DOHH2 (cell line): ENCODE measurements around the gene PPIC.

ENCODE experiments used
- H3F3A ChIP-seq: fragments of 200-600 bp; sonication (generic), shearing (Covaris generic); 2 replicates; pipeline ENCODE4 v1.6.0; 2016; ENCODE audit warnings: antibody characterized with exemption, mild to moderate bottlenecking; ENCODE audit not compliant: control insufficient read depth, insufficient read depth
- H3K27ac ChIP-seq: fragments of 200-600 bp; sonication (generic); 2 replicates; pipeline ENCODE4 v1.5.1; 2014; ENCODE audit warnings: low read depth, mild to moderate bottlenecking, low read length, moderate library complexity
- H3K27me3 ChIP-seq: fragments of 200-600 bp; sonication (generic); 2 replicates; pipeline ENCODE4 v1.6.1; 2014; ENCODE audit warnings: mild to moderate bottlenecking, low read length, mixed read lengths; ENCODE audit not compliant: control insufficient read depth
- H3K36me3 ChIP-seq: fragments of 200-600 bp; sonication (generic); 2 replicates; pipeline ENCODE4 v1.6.1; 2014; ENCODE audit warnings: mild to moderate bottlenecking, low read length, moderate library complexity, mixed read lengths; ENCODE audit not compliant: control insufficient read depth
- H3K4me1 ChIP-seq: fragments of 200-600 bp; sonication (generic); 2 replicates; pipeline ENCODE4 v1.6.1; 2014; ENCODE audit warnings: mild to moderate bottlenecking, low read length, mixed read lengths; ENCODE audit not compliant: control insufficient read depth
- H3K4me2 ChIP-seq: fragments of 200-600 bp; sonication (generic); 2 replicates; pipeline ENCODE4 v1.6.0; 2014; ENCODE audit warnings: mild to moderate bottlenecking, low read length, moderate library complexity
- H3K4me3 ChIP-seq: fragments of 200-600 bp; sonication (generic); 2 replicates; pipeline ENCODE4 v1.5.1; 2014; ENCODE audit warnings: mild to moderate bottlenecking, low read length, mixed read lengths
- H3K79me2 ChIP-seq: fragments of 200-600 bp; sonication (generic); 2 replicates; pipeline ENCODE4 v1.6.1; 2014; ENCODE audit warnings: mild to moderate bottlenecking, low read length, mixed read lengths; ENCODE audit not compliant: control insufficient read depth
- H3K9me2 ChIP-seq: fragments of 200-600 bp; sonication (generic); replicated peaks from 2 replicates; pipeline ENCODE4 v1.6.1; 2014; ENCODE audit warnings: mild to moderate bottlenecking, low read length, mixed read lengths; ENCODE audit not compliant: control insufficient read depth
- H3K9me3 ChIP-seq: fragments of 200-600 bp; sonication (generic); 2 replicates; pipeline ENCODE4 v1.6.1; 2014; ENCODE audit warnings: antibody characterized with exemption, low read length, mixed read lengths; ENCODE audit not compliant: control insufficient read depth, insufficient read depth
- H4K20me1 ChIP-seq: fragments of 200-600 bp; sonication (generic); 2 replicates; pipeline ENCODE4 v1.6.0; 2014; ENCODE audit warnings: low read depth, mild to moderate bottlenecking, antibody characterized with exemption, low read length, moderate library complexity; ENCODE audit not compliant: control insufficient read depth, insufficient read depth
- EZH2phosphoT487 ChIP-seq: fragments of 200-600 bp; sonication (generic); IDR thresholded peaks from 2 replicates; pipeline ENCODE4 v1.6.1; 2017; ENCODE audit warnings: borderline replicate concordance, mild to moderate bottlenecking, antibody characterized with exemption, low read length, moderate library complexity, mixed read lengths
- TF ChIP-seq, protein P1 (sequence below): fragments of 200-600 bp; sonication (generic); IDR thresholded peaks from one replicate; pipeline ENCODE4 v1.5.1; 2014; ENCODE audit warnings: antibody characterized with exemption, mild to moderate bottlenecking, low read depth, low read length; ENCODE audit not compliant: poor library complexity, severe bottlenecking

Gene PPIC

DNA sequence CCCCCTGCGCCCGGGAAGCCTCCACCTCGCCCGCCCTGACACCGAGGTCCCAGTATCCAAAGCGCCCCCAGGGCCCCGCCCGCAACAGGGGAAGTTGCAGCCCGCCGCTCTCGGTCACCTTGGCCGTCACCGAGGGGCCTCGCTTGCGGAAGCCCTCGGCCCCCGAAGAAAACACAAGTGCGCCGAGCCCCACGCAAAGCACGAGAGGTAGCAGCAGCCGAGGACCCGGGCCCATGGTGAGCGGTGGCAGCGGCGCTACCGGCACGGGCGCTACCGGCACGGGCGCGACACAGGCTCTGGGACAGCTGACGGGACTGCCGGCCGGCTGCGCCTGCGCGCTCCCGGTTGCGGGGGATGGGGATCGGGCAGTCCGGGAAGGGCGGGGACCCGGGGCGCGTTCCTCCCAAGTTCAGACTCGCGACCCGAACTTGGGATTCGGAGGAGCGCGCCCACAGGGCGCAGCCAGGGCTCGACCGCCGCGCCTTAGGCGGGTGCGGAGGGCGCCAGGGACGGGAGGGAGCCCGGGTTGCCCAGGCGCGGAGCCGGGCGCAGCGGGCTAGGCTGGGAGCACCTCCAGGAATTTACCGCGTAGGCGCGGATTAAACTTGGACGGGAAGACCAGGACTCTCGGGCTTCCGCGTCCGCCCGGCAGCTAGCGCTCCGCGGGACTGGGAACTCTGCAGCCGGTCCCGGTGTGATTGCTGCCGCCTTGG, at the start of gene PPIC:
PPIC (minus strand) TSS at position 335 of the 713 bp plus-strand sequence; CDS start at position 235, 100 bp downstream.
- Histone ChIP-seq H3K27me3 (peaks cover 23% of the 10 kb centered on the region), H3K79me2 (no peaks in the 10 kb centered on the region), H3K4me3 (peak within 1 kb of the TSS; percentile 12; the same call in 1 of the 2 replicates), H3F3A (no peaks in the 10 kb centered on the region), H3K4me1 (no peaks in the 10 kb centered on the region), H3K27ac (no peak within 1 kb of the TSS), H3K9me2 (no peaks in the 10 kb centered on the region), H3K4me2 (peak within 1 kb of the TSS; percentile 21; the same call in 1 of the 2 replicates), H4K20me1 (no peaks in the 10 kb centered on the region), H3K9me3 (0 out of 2 replicates have a peak, but pooled peaks cover 4% of the 10 kb centered on the region), H3K36me3 (no peaks in the 10 kb centered on the region)
- no peak for TF ChIP-seq EZH2phosphoT487

DNA sequence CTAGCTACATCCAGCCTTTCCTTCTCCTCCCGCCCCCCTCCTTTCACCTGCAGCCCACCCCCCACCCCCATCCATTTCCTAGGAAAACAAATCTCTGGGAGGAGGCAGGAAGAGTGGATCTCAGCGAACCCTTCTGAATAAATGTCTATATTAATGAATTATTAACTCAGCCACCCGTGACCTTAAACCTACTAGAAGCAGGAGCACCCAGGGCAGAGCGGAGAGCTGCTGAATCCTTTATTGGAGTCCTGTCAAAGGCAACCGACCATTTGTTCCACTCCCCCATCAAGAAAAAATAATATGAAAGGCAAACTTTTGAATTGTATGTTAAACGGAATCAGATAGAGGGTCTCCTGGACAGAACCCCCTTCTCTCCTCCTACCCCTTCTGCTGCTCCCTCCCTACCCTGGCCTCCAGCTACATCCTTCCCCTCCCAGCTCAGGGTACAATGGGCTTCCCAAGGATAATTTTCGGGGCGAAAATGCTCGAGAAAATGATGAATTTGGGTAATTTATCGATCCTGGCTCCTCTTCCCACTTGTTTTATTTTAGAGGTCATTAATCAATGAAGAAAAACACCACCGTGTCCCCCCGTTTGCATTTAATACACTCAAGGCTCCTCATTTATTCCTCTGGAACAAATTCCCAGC, 49.2 kb upstream of the PPIC start:
- H3K9me2 ChIP-seq, result no peaks in the 10 kb centered on the region
- H3K4me3 ChIP-seq, result no peak overlapping the region

DNA sequence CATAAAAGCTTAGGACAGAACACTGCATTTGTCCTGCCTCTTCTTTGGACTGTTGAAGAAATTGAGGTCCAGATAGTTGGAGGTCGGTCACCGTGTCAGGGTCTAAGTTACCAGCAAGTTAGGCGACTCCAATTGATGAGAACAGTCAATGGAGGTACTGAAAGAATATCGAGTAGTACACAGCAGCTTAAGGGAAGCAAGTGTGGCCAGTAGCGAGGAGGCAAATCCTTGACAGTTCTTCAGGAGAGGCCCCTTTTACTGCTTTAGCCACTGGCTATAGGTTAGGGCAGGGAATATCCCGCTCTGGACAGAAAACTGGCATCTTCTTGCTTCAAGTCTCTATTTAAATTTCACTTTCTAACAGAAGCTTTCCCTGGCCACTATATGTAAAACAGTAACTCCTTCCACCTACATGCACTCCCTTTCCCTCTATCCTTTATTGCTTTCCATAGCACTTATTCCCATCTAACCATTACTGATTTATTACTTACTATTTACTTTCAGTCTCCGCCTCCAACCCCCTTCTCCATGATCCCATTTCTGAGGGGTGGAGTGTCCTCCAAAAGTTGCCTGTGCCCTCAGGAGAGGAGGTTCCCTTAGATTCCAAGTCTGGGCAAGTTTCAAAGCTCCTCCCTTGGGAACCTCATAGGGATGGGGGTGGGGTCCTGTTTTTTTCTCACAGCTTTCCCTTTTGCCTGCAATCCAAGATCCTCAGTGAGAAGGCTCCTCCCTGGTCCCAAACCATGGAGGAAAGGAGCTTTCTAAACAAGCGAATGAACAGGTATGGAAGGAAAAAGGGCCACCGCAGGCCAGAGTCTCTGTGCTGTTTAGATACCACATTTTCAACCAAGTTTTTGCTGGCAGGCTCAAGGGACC, 48.4 kb upstream of the PPIC start:
- Histone ChIP-seq H3F3A (no peaks in the 10 kb centered on the region), H3K4me3 (no peak overlapping the region), H3K36me3 (no peaks in the 10 kb centered on the region), H3K27ac (no peak overlapping the region), H4K20me1 (no peaks in the 10 kb centered on the region), H3K4me1 (no peaks in the 10 kb centered on the region), H3K79me2 (no peaks in the 10 kb centered on the region), H3K9me3 (peaks cover 22% of the 10 kb centered on the region; the same call in 1 of the 2 replicates), H3K27me3 (no peaks in the 10 kb centered on the region), H3K4me2 (no peak overlapping the region), H3K9me2 (no peaks in the 10 kb centered on the region)
- no peak for TF ChIP-seq EZH2phosphoT487
- TF ChIP-seq, protein P1, sequence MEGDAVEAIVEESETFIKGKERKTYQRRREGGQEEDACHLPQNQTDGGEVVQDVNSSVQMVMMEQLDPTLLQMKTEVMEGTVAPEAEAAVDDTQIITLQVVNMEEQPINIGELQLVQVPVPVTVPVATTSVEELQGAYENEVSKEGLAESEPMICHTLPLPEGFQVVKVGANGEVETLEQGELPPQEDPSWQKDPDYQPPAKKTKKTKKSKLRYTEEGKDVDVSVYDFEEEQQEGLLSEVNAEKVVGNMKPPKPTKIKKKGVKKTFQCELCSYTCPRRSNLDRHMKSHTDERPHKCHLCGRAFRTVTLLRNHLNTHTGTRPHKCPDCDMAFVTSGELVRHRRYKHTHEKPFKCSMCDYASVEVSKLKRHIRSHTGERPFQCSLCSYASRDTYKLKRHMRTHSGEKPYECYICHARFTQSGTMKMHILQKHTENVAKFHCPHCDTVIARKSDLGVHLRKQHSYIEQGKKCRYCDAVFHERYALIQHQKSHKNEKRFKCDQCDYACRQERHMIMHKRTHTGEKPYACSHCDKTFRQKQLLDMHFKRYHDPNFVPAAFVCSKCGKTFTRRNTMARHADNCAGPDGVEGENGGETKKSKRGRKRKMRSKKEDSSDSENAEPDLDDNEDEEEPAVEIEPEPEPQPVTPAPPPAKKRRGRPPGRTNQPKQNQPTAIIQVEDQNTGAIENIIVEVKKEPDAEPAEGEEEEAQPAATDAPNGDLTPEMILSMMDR, result no peak

More for the DNA sequence above, 49.2 kb upstream of the PPIC start:
- H3K4me1 ChIP-seq, result no peaks in the 10 kb centered on the region
- H4K20me1 ChIP-seq, result no peaks in the 10 kb centered on the region
- no peak for TF ChIP-seq EZH2phosphoT487
- TF ChIP-seq, protein P1, result no peak
- no peaks in the 10 kb centered on the region for H3K27me3 ChIP-seq
- H3K4me2 ChIP-seq, result no peak overlapping the region
- peaks cover 22% of the 10 kb centered on the region; the same call in 1 of the 2 replicates for H3K9me3 ChIP-seq
- H3K79me2 ChIP-seq, result no peaks in the 10 kb centered on the region
- H3F3A ChIP-seq, result no peaks in the 10 kb centered on the region
- H3K27ac ChIP-seq, result no peak overlapping the region
- no peaks in the 10 kb centered on the region for H3K36me3 ChIP-seq
